Hepatocyte (in vitro differentiated cells): ENCODE measurements around the gene FGB. TPM values are rescaled to one million over a fixed set of nuclear protein-coding genes. Genes with fewer than 3 reads are reported as not detected.

Experiments
- DNase-seq: peaks from one replicate; pipeline ENCODE4 v3.0.0-alpha.2; 2016; ENCODE audit warnings: low spot score
- H2AFZ ChIP-seq: fragments of 200-600 bp; sonication (generic); 2 replicates; pipeline ENCODE4 v1.6.0; 2016; ENCODE audit warnings: antibody characterized with exemption, mild to moderate bottlenecking
- H3K27ac ChIP-seq: fragments of 200-600 bp; sonication (generic); 2 replicates; pipeline ENCODE4 v1.5.1; 2016; ENCODE audit warnings: mild to moderate bottlenecking
- H3K27me3 ChIP-seq: fragments of 200-600 bp; sonication (generic); 2 replicates; pipeline ENCODE4 v1.6.1; 2016
- H3K36me3 ChIP-seq: fragments of 200-600 bp; sonication (generic); replicated peaks from 2 replicates; pipeline ENCODE4 v1.5.1; 2016; ENCODE audit warnings: low read depth; ENCODE audit not compliant: insufficient read depth
- H3K4me1 ChIP-seq: fragments of 200-600 bp; sonication (generic); 2 replicates; pipeline ENCODE4 v1.5.1; 2016; ENCODE audit warnings: mild to moderate bottlenecking, moderate library complexity; ENCODE audit not compliant: insufficient read depth
- H3K4me2 ChIP-seq: fragments of 200-600 bp; sonication (generic); 2 replicates; pipeline ENCODE4 v1.6.0; 2016
- H3K4me3 ChIP-seq: fragments of 200-600 bp; sonication (generic); 2 replicates; pipeline ENCODE4 v1.5.1; 2016; ENCODE audit warnings: mild to moderate bottlenecking
- H3K79me2 ChIP-seq: fragments of 200-600 bp; sonication (generic); 2 replicates; pipeline ENCODE4 v1.6.0; 2017; ENCODE audit warnings: mild to moderate bottlenecking
- H3K9me2 ChIP-seq: fragments of 200-600 bp; sonication (generic); replicated peaks from 2 replicates; pipeline ENCODE4 v1.6.0; 2017; ENCODE audit warnings: mild to moderate bottlenecking; ENCODE audit not compliant: insufficient read depth
- H3K9me3 ChIP-seq: fragments of 200-600 bp; sonication (generic); 2 replicates; pipeline ENCODE4 v1.5.1; 2016; ENCODE audit warnings: low read depth, mild to moderate bottlenecking
- H4K20me1 ChIP-seq: fragments of 200-600 bp; sonication (generic); 2 replicates; pipeline ENCODE4 v1.6.0; 2016; ENCODE audit warnings: mild to moderate bottlenecking; ENCODE audit not compliant: insufficient read depth, poor library complexity, severe bottlenecking
- CTCF ChIP-seq: fragments of 200-600 bp; sonication (generic); IDR thresholded peaks from 2 replicates; pipeline ENCODE4 v1.5.1; 2016; ENCODE audit warnings: antibody characterized with exemption, mild to moderate bottlenecking; ENCODE audit not compliant: poor library complexity
- EZH2 ChIP-seq: fragments of 200-600 bp; sonication (generic); IDR thresholded peaks from 2 replicates; pipeline ENCODE4 v1.6.1; 2016; ENCODE audit warnings: antibody characterized with exemption, mild to moderate bottlenecking, borderline replicate concordance
- EZH2phosphoT487 ChIP-seq: fragments of 200-600 bp; sonication (generic); IDR thresholded peaks from one replicate; pipeline ENCODE4 v1.6.1; 2018; ENCODE audit warnings: antibody characterized with exemption, mild to moderate bottlenecking, low read depth, moderate library complexity; ENCODE audit not compliant: unreplicated experiment, severe bottlenecking
- WGBS: methylation state at CpG from one replicate; pipeline ENCODE4 v1.1.6; 2016; ENCODE audit warnings: low lambda C conversion rate; ENCODE audit errors: missing lambda C conversion rate; 5-methylcytosine and 5-hydroxymethylcytosine counted together
- polyA plus RNA-seq: library from polyadenylated mRNA; unstranded; fragments of >200 nt; fragmentation: Nextera tagmentation; extraction: Ambion mirVana; gene quantifications from 2 replicates; pipeline ENCODE4 v1.2.1, GENCODE V29; 2016
- total RNA-seq: library from RNA; depleted of rRNA; stranded (reverse); fragments of >200 nt; gene quantifications from 2 replicates; pipeline ENCODE4 v1.2.3, GENCODE V29; 2014

The FGB gene
- total and polyA plus RNA-seq, 2 experiments from 2014 or later, result 1,901 to 2,096 TPM

GRCh38 chr4:154615211-154615610 is 52.4 kb downstream of the FGB start:
- H4K20me1 ChIP-seq, result no peaks in the 10 kb centered on the region
- no peak for DNase-seq
- H3K4me1 ChIP-seq, result peaks cover 12% of the 10 kb centered on the region
- H3K4me3 ChIP-seq, result no peak overlapping the region
- no peaks in the 10 kb centered on the region for H3K27me3 ChIP-seq
- no peaks in the 10 kb centered on the region for H3K9me3 ChIP-seq
- peaks cover 17% of the 10 kb centered on the region for H3K79me2 ChIP-seq
- TF ChIP-seq EZH2phosphoT487 (no peak), EZH2 (no peak), CTCF (no peak)
- WGBS, result 57% methylated on average over 1 of the region's 1 CpG
- H2AFZ ChIP-seq, result no peak overlapping the region
- no peaks in the 10 kb centered on the region for H3K36me3 ChIP-seq
- no peak overlapping the region for H3K4me2 ChIP-seq
- no peak overlapping the region for H3K27ac ChIP-seq
- no peaks in the 10 kb centered on the region for H3K9me2 ChIP-seq

GRCh38 chr4:154616287-154616686 is 53.5 kb downstream of the FGB start:
- no peak for DNase-seq
- TF ChIP-seq EZH2phosphoT487, result no peak
- no peak for TF ChIP-seq EZH2
- no peak for TF ChIP-seq CTCF
- peak overlapping the region; percentile 10 for H3K27ac ChIP-seq
- H3K4me3 ChIP-seq, result no peak overlapping the region
- H4K20me1 ChIP-seq, result no peaks in the 10 kb centered on the region
- peaks cover 12% of the 10 kb centered on the region for H3K4me1 ChIP-seq
- H3K9me2 ChIP-seq, result no peaks in the 10 kb centered on the region
- H3K79me2 ChIP-seq, result peaks cover 6% of the 10 kb centered on the region
- WGBS, result 85% methylated on average over 4 of the region's 4 CpGs
- H2AFZ ChIP-seq, result no peak overlapping the region
- H3K9me3 ChIP-seq, result no peaks in the 10 kb centered on the region
- no peaks in the 10 kb centered on the region for H3K27me3 ChIP-seq
- no peaks in the 10 kb centered on the region for H3K36me3 ChIP-seq
- peak overlapping the region; percentile 55 for H3K4me2 ChIP-seq

GRCh38 chr4:154616731-154617130 is 53.9 kb downstream of the FGB start:
- 75% methylated on average over 2 of the region's 2 CpGs for WGBS

More at GRCh38 chr4:154616731-154617130, 53.9 kb downstream of the FGB start:
- no peak overlapping the region for H3K4me3 ChIP-seq
- H3K79me2 ChIP-seq, result peaks cover 1% of the 10 kb centered on the region
- peak overlapping the region; percentile 10 for H3K27ac ChIP-seq
- H2AFZ ChIP-seq, result no peak overlapping the region
- DNase-seq, result no peak
- H3K9me2 ChIP-seq, result no peaks in the 10 kb centered on the region
- no peaks in the 10 kb centered on the region for H3K36me3 ChIP-seq
- no peaks in the 10 kb centered on the region for H3K27me3 ChIP-seq
- TF ChIP-seq EZH2phosphoT487 (no peak), CTCF (no peak), EZH2 (no peak)
- no peaks in the 10 kb centered on the region for H4K20me1 ChIP-seq
- H3K4me2 ChIP-seq, result peak overlapping the region; percentile 55
- no peaks in the 10 kb centered on the region for H3K9me3 ChIP-seq
- H3K4me1 ChIP-seq, result peaks cover 12% of the 10 kb centered on the region
